HepG2 (cell line): Measurements from ENCODE around the gene CAPS. TPM values are rescaled to one million over a fixed set of nuclear protein-coding genes. Genes with fewer than 3 reads are reported as not detected.

Experiments
- DPF2 ChIP-seq: sonication (generic); formaldehyde crosslinking; IDR thresholded peaks from 2 replicates; pipeline ENCODE4 v1.4.0; 2020; ENCODE audit warnings: mild to moderate bottlenecking, low read depth, missing genetic modification reagents, borderline replicate concordance
- HMG20B ChIP-seq: conservative IDR thresholded peaks from 2 replicates; pipeline ENCODE4 v1.6.1; 2016; ENCODE audit warnings: missing genetic modification reagents, missing compliant biosample characterization
- KDM3A ChIP-seq: IDR thresholded peaks from 2 replicates; pipeline ENCODE4 v1.6.1; 2018; ENCODE audit warnings: low read depth, missing compliant biosample characterization
- MAF1 ChIP-seq: sonication (generic); formaldehyde crosslinking; IDR thresholded peaks from 2 replicates; pipeline ENCODE4 v1.5.0; 2020; ENCODE audit warnings: missing genetic modification reagents, borderline replicate concordance
- MAFF ChIP-seq: IDR thresholded peaks from 2 replicates; pipeline ENCODE4 v1.6.1; 2011; ENCODE audit warnings: low read depth, low read length, improper control_type of control experiment
- NFYB ChIP-seq: sonication (generic); formaldehyde crosslinking; IDR thresholded peaks from 2 replicates; pipeline ENCODE4 v1.4.0; 2020; ENCODE audit warnings: missing genetic modification reagents
- PAX8 ChIP-seq: sonication (generic); formaldehyde crosslinking; IDR thresholded peaks from 2 replicates; pipeline ENCODE4 v1.8.0; 2022; ENCODE audit warnings: mild to moderate bottlenecking, missing genetic modification reagents, borderline replicate concordance
- PBX2 ChIP-seq: IDR thresholded peaks from 2 replicates; pipeline ENCODE4 v1.6.1; 2016; ENCODE audit warnings: control low read depth
- RXRB ChIP-seq: IDR thresholded peaks from 2 replicates; pipeline ENCODE4 v1.6.1; 2016; ENCODE audit warnings: borderline replicate concordance, missing genetic modification reagents, missing compliant biosample characterization
- SOX5 ChIP-seq: IDR thresholded peaks from 2 replicates; pipeline ENCODE4 v1.6.1; 2016; ENCODE audit warnings: borderline replicate concordance
- SPEN ChIP-seq: sonication (generic); formaldehyde crosslinking; IDR thresholded peaks from 2 replicates; pipeline ENCODE4 v1.5.1; 2020; ENCODE audit warnings: low read depth, mild to moderate bottlenecking, missing genetic modification reagents
- SRY ChIP-seq: sonication (generic); formaldehyde crosslinking; IDR thresholded peaks from 2 replicates; pipeline ENCODE4 v1.8.0; 2022; ENCODE audit warnings: mild to moderate bottlenecking, missing genetic modification reagents
- ZBTB20 ChIP-seq: sonication (generic); formaldehyde crosslinking; IDR thresholded peaks from 2 replicates; pipeline ENCODE4 v1.8.1; 2023; ENCODE audit warnings: missing genetic modification reagents, low read depth, mild to moderate bottlenecking, borderline replicate concordance
- ZBTB34 ChIP-seq: sonication (generic); formaldehyde crosslinking; IDR thresholded peaks from 2 replicates; pipeline ENCODE4 v1.8.0; 2022; ENCODE audit warnings: mild to moderate bottlenecking, missing genetic modification reagents
- ZFP37 ChIP-seq: sonication (generic); formaldehyde crosslinking; IDR thresholded peaks from 2 replicates; pipeline ENCODE4 v1.4.0; 2020; ENCODE audit warnings: missing genetic modification reagents, borderline replicate concordance
- ZFX ChIP-seq: sonication (generic); formaldehyde crosslinking; IDR thresholded peaks from 2 replicates; pipeline ENCODE4 v1.4.0; 2020; ENCODE audit warnings: mild to moderate bottlenecking, low read depth, missing genetic modification reagents, moderate library complexity
- ZNF180 ChIP-seq: sonication (generic); formaldehyde crosslinking; IDR thresholded peaks from 2 replicates; pipeline ENCODE4 v1.4.0; 2020; ENCODE audit warnings: low read depth, missing genetic modification reagents, borderline replicate concordance
- ZNF44 ChIP-seq: sonication (generic); formaldehyde crosslinking; IDR thresholded peaks from 2 replicates; pipeline ENCODE4 v1.5.1; 2020; ENCODE audit warnings: mild to moderate bottlenecking, missing genetic modification reagents
- ZNF484 ChIP-seq: sonication (generic); formaldehyde crosslinking; IDR thresholded peaks from 2 replicates; pipeline ENCODE4 v1.5.1; 2020; ENCODE audit warnings: mild to moderate bottlenecking, low read depth, missing genetic modification reagents, borderline replicate concordance
- ZNF670 ChIP-seq: sonication (generic); formaldehyde crosslinking; IDR thresholded peaks from 2 replicates; pipeline ENCODE4 v1.8.0; 2022; ENCODE audit warnings: mild to moderate bottlenecking, missing genetic modification reagents, borderline replicate concordance
- ZNF879 ChIP-seq: sonication (generic); formaldehyde crosslinking; IDR thresholded peaks from 2 replicates; pipeline ENCODE4 v1.8.1; 2023; ENCODE audit warnings: missing genetic modification reagents
- polyA plus RNA-seq, 8 experiments: library from polyadenylated mRNA; depleted of rRNA in 3 of 8; stranded (reverse) in 7 of 8; unstranded in 1 of 8; fragments of >200 nt; fragmentation: Illumina TruSeq in 4 of 8; extraction: Trizol in 4 of 8; gene quantifications; 2 replicates each; pipeline versions ENCODE4 v1.2.1 to v1.2.3, GENCODE V29; 2011 to 2016; ENCODE audit warnings: low read depth in 4 of 8, missing spikeins in 1 of 8, mixed read lengths in 1 of 8; ENCODE audit not compliant: insufficient read depth in 1 of 8
- total RNA-seq, 5 experiments: library from RNA; depleted of rRNA; stranded (reverse); fragments of >200 nt; fragmentation: Illumina TruSeq; extraction: Trizol; gene quantifications; 2 replicates each; pipeline ENCODE4 v1.2.3, GENCODE V29; 2016; ENCODE audit warnings: low read depth in 1 of 5
- TF ChIP-seq, protein P1 (sequence below): sonication (generic); formaldehyde crosslinking; IDR thresholded peaks from 2 replicates; pipeline ENCODE4 v1.5.0; 2020; ENCODE audit warnings: missing genetic modification reagents
- TF ChIP-seq, protein P2 (sequence below): sonication (generic); formaldehyde crosslinking; IDR thresholded peaks from 2 replicates; pipeline ENCODE4 v1.5.0; 2020; ENCODE audit warnings: missing genetic modification reagents, mild to moderate bottlenecking, borderline replicate concordance
- TF ChIP-seq, protein P3 (sequence below): sonication (generic); formaldehyde crosslinking; IDR thresholded peaks from 2 replicates; pipeline ENCODE4 v1.8.0; 2022; ENCODE audit warnings: missing genetic modification reagents, mild to moderate bottlenecking, inconsistent platforms, borderline replicate concordance

CAPS gene
- total and polyA plus RNA-seq, 2 of the 13 experiments (the other 11 are each of a cell fraction or from before 2014, with no cell fraction given) = 3.1 TPM

DNA sequence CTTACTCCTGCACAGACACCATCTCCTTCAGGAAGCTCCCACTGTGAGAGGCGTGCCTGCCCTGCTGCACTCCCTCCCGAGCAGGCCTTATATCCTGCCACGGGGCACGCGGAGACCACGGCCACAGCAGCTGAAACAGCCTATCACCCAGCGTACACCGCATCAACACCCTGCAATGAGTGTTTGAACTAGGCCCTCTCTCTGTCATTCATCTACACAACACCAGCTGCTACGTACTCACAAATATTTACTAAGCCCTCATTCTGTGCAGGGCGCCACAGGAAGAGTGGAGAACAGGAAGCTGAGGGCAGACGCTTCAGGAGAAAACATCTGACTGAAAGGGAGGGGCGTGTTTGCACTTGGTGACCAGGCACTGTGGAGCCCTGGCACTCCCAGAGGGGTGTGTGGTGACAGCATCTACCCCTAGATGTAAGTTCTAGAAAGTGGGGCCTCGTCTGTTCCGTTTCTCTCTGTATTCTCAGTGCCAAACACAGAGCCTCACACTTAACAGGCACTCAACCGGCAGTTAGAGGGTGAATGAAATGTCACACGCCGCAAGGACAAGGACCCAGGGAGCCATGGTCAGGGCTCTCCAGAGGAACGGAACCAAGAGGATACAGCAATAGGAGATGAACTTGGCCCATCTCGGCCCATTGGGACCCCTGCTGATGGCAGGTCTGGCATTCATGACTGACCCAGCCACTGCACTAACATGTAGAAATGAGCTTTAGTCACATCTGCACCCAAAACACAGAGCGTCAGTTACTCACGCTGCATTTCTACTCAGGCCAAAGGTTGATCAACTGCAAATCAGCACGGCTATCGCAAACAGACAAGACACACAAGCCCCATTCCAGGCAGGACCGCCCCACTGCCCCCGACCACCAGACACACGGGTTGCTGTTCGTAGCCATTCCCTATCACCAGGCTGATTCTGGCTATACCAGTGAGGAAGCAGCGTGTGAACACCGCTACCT lies 48.2 kb downstream of the CAPS start (continued):
- TF ChIP-seq HMG20B (no peak; the same call in 1 of the 2 replicates), SOX5 (CRISPR knock-in tag) (peak; percentile 94), MAFF (peak; percentile 14; the same call in 1 of the 2 replicates), DPF2 (CRISPR knock-in tag) (peak; percentile 93), PAX8 (CRISPR knock-in tag) (no peak; the same call in 1 of the 2 replicates), ZFP37 (CRISPR knock-in tag) (peak; percentile 97), ZNF670 (peak; percentile 93), ZFX (peak; percentile 94), ZNF879 (CRISPR knock-in tag) (no peak; the same call in 1 of the 2 replicates), SPEN (CRISPR knock-in tag) (peak; percentile 82), PBX2 (peak; percentile 77), MAF1 (CRISPR knock-in tag) (0 out of 2 replicates have a peak, but pooled peaks have one; percentile 6), ZNF180 (no peak), KDM3A (CRISPR knock-in tag) (peak; percentile 74; the same call in 1 of the 2 replicates), SRY (CRISPR knock-in tag) (peak; percentile 60), ZBTB20 (peak; percentile 89; the same call in 1 of the 2 replicates), ZNF484 (CRISPR knock-in tag) (no peak), ZBTB34 (CRISPR knock-in tag) (peak; percentile 96), NFYB (CRISPR knock-in tag) (peak; percentile 50; the same call in 1 of the 2 replicates), ZNF44 (CRISPR knock-in tag) (no peak), RXRB (CRISPR knock-in tag) (peak; percentile 92)
- TF ChIP-seq, protein P1, sequence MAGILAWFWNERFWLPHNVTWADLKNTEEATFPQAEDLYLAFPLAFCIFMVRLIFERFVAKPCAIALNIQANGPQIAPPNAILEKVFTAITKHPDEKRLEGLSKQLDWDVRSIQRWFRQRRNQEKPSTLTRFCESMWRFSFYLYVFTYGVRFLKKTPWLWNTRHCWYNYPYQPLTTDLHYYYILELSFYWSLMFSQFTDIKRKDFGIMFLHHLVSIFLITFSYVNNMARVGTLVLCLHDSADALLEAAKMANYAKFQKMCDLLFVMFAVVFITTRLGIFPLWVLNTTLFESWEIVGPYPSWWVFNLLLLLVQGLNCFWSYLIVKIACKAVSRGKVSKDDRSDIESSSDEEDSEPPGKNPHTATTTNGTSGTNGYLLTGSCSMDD (CRISPR knock-in tag) = no peak
- TF ChIP-seq, protein P2, sequence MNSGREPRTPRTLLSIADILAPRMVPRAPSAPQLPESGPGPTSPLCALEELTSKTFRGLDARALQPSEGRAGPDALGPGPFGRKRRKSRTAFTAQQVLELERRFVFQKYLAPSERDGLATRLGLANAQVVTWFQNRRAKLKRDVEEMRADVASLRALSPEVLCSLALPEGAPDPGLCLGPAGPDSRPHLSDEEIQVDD (CRISPR knock-in tag) = 0 out of 2 replicates have a peak, but pooled peaks have one; percentile 43
- TF ChIP-seq, protein P3, sequence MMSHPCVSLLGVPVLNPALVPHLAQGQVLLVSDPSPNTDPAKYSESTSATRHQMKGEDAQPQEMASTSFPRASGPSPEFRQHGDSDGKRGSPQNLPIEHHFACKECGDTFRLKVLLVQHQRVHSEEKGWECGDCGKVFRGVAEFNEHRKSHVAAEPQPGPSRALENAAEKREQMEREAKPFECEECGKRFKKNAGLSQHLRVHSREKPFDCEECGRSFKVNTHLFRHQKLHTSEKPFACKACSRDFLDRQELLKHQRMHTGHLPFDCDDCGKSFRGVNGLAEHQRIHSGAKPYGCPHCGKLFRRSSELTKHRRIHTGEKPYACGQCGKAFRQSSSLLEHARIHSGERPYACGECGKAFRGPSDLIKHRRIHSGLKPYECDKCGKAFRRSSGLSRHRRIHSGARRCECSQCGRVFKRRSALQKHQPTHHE (CRISPR knock-in tag) = peak; percentile 68; the same call in 1 of the 2 replicates
